ENCODE measurements around the gene CNTFR.
"Not testable (repeated sequence)": the region's sequence is repeated elsewhere in the genome, so short reads cannot be mapped to it uniquely, and the experiment has no call there.

The CNTFR gene

GRCh38 chr9:34554211-34555001 lies 35.1 kb downstream of the CNTFR start:
- peak; percentile 61 for DNase-seq (ENCODE audit: low spot score)

- DNase-seq (ENCODE audit: low spot score): no peak
These were observed 36.0 kb downstream of the CNTFR start for GRCh38 chr9:34553511-34554021.

- DNase-seq (ENCODE audit: low spot score): no peak
These were observed 36.5 kb downstream of the CNTFR start for GRCh38 chr9:34552986-34553385.

- DNase-seq (ENCODE audit: low spot score): no peak
These were observed 36.9 kb downstream of the CNTFR start for GRCh38 chr9:34552606-34552981.

- DNase-seq (ENCODE audit: low spot score): no peak
These were observed 37.5 kb downstream of the CNTFR start for GRCh38 chr9:34551751-34552605.

- no peak for DNase-seq (ENCODE audit: low spot score)
These were observed 38.7 kb downstream of the CNTFR start for GRCh38 chr9:34550681-34551270.

- DNase-seq (ENCODE audit: low spot score): no peak
These were observed 39.4 kb downstream of the CNTFR start for GRCh38 chr9:34550016-34550680.

GRCh38 chr9:34549407-34549732 lies 40.2 kb downstream of the CNTFR start:
- DNase-seq (ENCODE audit: low spot score): no peak

GRCh38 chr9:34547960-34548611 lies 41.4 kb downstream of the CNTFR start:
- DNase-seq (ENCODE audit: low spot score): peak; percentile 83

- peak; percentile 75 for DNase-seq (ENCODE audit: low spot score)
These were observed 42.4 kb downstream of the CNTFR start for GRCh38 chr9:34546834-34547827.

- DNase-seq (ENCODE audit: low spot score): no peak
These were observed 43.3 kb downstream of the CNTFR start for GRCh38 chr9:34546102-34546833.

GRCh38 chr9:34545497-34545896 lies 44.0 kb downstream of the CNTFR start:
- no peak for DNase-seq (ENCODE audit: low spot score)

GRCh38 chr9:34544035-34544434 lies 45.5 kb downstream of the CNTFR start:
- DNase-seq (ENCODE audit: low spot score): no peak

GRCh38 chr9:34541540-34541939 lies 48.0 kb downstream of the CNTFR start:
- no peak for DNase-seq (ENCODE audit: low spot score)

GRCh38 chr9:34540827-34541226 lies 48.7 kb downstream of the CNTFR start:
- peak; percentile 58 for DNase-seq (ENCODE audit: low spot score)

- no peak for DNase-seq (ENCODE audit: low spot score)
These were observed 52.8 kb downstream of the CNTFR start for GRCh38 chr9:34536685-34537084.

GRCh38 chr9:34532041-34532440 lies 57.5 kb downstream of the CNTFR start:
- DNase-seq (ENCODE audit: low spot score): not testable (repeated sequence)

GRCh38 chr9:34526026-34526425 lies 63.5 kb downstream of the CNTFR start:
- DNase-seq (ENCODE audit: low spot score): no peak

- no peak for DNase-seq (ENCODE audit: low spot score)
These were observed 65.2 kb downstream of the CNTFR start for GRCh38 chr9:34524349-34524748.

Measured in hepatic stellate cell (primary cell).